Measurements from ENCODE around the gene TMEM9B. TPM values are rescaled to one million over a fixed set of nuclear protein-coding genes. Genes with fewer than 3 reads are reported as not detected.
A peak's percentile ranks its signal among the peaks of the same experiment; 100 is the strongest.

Gene TMEM9B
- total and polyA plus RNA-seq, 9 of the 15 experiments (the other 6 are each of a cell fraction or from before 2014, with no cell fraction given): 7.7 to 20.0 (median 14.0) TPM

GRCh38 chr11:8988329-8989234 is 24.3 kb upstream of the TMEM9B start:
- POLR2A ChIA-PET: interaction anchor here (0.5 to 3.4 kb wide), 9 partner anchors 8 to 906 kb away, joined by 3 to 12 read pairs (median 3); partner anchors contain the start of genes NRIP3, RPL27A, TMEM9B and TRIM66
- in situ Hi-C loops (cut with MboI): no loop called here
- TF ChIP-seq ZNF395 (CRISPR knock-in tag; IDR thresholded peaks at IDR 0.05): no peak
- TF ChIP-seq HIVEP1 (CRISPR knock-in tag; IDR thresholded peaks at IDR 0.05): no peak
- peak; percentile 81 for TF ChIP-seq LEF1 (IDR thresholded peaks at IDR 0.05)
- no peak for TF ChIP-seq DNMT1 (IDR thresholded peaks at IDR 0.05)
- TF ChIP-seq NFYB (IDR thresholded peaks at IDR 0.05; ENCODE audit: extremely low read depth, insufficient read length): no peak
- TF ChIP-seq EWSR1 (IDR thresholded peaks at IDR 0.05; ENCODE audit: borderline replicate concordance, low read depth, partially characterized antibody): no peak
- TF ChIP-seq ZNF124 (CRISPR knock-in tag; IDR thresholded peaks at IDR 0.05): no peak
- no peak for TF ChIP-seq PYGO2 (tag; IDR thresholded peaks at IDR 0.05)
- TF ChIP-seq TSHZ1 (CRISPR knock-in tag; IDR thresholded peaks at IDR 0.05): no peak
- peak; percentile 95 for TF ChIP-seq TEAD4 (IDR thresholded peaks at IDR 0.05; ENCODE audit: low read length)
- TF ChIP-seq TEAD4 (CRISPR knock-in tag; IDR thresholded peaks at IDR 0.05; ENCODE audit: borderline replicate concordance): no peak
- TF ChIP-seq EZH2 (IDR thresholded peaks at IDR 0.05; ENCODE audit: borderline replicate concordance, low read depth, low read length): no peak
- TF ChIP-seq E2F1 (CRISPR knock-in tag; IDR thresholded peaks at IDR 0.05): no peak

More at GRCh38 chr11:8988329-8989234, 24.3 kb upstream of the TMEM9B start:
- BruUV-seq (replicated peaks): no TSS peak
- Histone ChIP-seq H3K79me2 (ENCODE audit: control insufficient read depth, insufficient read depth, low read length) (no peaks in the 10 kb centered on the region), H3K4me3 (no peak overlapping the region), H3K27me3 (ENCODE audit: control insufficient read depth in 2 of 2, insufficient read depth in 2 of 2, low read length in 2 of 2) (no peaks in the 10 kb centered on the region), H3K27ac (ENCODE audit: extremely low read depth, low read depth, low read length) (peak overlapping the region; percentile 55), H3K4me1 (replicated peaks in 1 of 2; ENCODE audit: control insufficient read depth in 2 of 2, insufficient read depth in 2 of 2, low read length in 2 of 2) (peaks cover 6 to 30% of the 10 kb centered on the region in 2 experiments), H3K4me2 (ENCODE audit: insufficient read depth, low read length) (peak overlapping the region; percentile 74), H3K9me1 (ENCODE audit: control insufficient read depth, insufficient read depth, low read length) (no peaks in the 10 kb centered on the region), H2AFZ (ENCODE audit: low read depth, low read length) (no peak overlapping the region), H3K9ac (ENCODE audit: insufficient read depth in 1 of 2, low read depth in 2 of 2, low read length in 2 of 2) (peak overlapping the region in 1 of 2 experiments; percentile 6; a peak in 1 of 4 replicates), H3K9me3 (replicated peaks; ENCODE audit: control insufficient read depth, insufficient read depth, low read depth, low read length) (no peaks in the 10 kb centered on the region), H4K20me1 (replicated peaks; ENCODE audit: control insufficient read depth, insufficient read depth, low read length) (no peaks in the 10 kb centered on the region), H3K36me3 (ENCODE audit: control insufficient read depth, insufficient read depth, low read length) (peaks cover 3% of the 10 kb centered on the region; the same call in 1 of the 3 replicates)
- CTCF ChIA-PET (ENCODE audit: low intra/inter-chr PET ratio): no interaction called here
- 0% methylated on average over 3 of the region's 3 CpGs for WGBS (ENCODE audit: insufficient coverage, low coverage, missing lambda C conversion rate)
- ATAC-seq (peak; percentile 98), DNase-seq (ENCODE audit: extremely low read depth in 1 of 4, low spot score in 3 of 4) (peak; percentile 81 to 93 (median 86)), FAIRE-seq (peak; percentile 98)
- intact Hi-C loops (cut with micrococcal nuclease): no loop called here

Measured in K562 (cell line).